ENCODE measurements around the gene ZMYND8.

DNA sequence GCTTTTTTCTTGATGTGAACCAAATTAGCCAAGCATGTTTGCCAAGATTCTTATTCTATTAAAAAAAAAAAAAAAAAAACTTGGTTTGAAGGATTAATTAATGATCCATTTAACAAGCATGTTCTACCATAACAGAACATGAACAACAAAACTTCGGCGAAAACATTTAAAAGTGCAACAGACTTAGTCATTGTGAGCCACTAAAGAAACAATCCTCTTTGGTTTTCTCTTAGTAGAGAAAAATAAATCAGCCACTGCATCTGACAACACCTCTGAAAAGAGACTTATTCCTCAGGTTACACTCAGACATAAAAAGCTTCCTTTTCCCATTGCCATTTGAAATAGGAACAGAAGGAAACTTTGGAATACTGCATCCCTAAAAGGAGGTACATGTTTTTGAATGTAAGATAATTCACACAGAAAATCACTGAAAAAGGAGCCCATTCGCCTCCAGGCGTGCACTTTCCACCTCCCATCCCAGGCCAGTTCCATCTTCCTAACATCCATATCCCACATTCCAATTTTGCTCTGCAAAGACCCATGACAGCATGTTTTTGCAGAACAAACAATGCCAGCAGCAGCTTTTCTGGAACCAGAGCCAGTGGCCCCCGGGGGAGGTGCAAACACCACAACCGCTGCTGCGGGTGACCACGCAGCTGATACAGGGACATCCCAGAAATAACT is 79.5 kb downstream of the ZMYND8 start:
- TF ChIP-seq, protein P1, sequence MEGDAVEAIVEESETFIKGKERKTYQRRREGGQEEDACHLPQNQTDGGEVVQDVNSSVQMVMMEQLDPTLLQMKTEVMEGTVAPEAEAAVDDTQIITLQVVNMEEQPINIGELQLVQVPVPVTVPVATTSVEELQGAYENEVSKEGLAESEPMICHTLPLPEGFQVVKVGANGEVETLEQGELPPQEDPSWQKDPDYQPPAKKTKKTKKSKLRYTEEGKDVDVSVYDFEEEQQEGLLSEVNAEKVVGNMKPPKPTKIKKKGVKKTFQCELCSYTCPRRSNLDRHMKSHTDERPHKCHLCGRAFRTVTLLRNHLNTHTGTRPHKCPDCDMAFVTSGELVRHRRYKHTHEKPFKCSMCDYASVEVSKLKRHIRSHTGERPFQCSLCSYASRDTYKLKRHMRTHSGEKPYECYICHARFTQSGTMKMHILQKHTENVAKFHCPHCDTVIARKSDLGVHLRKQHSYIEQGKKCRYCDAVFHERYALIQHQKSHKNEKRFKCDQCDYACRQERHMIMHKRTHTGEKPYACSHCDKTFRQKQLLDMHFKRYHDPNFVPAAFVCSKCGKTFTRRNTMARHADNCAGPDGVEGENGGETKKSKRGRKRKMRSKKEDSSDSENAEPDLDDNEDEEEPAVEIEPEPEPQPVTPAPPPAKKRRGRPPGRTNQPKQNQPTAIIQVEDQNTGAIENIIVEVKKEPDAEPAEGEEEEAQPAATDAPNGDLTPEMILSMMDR (IDR thresholded peaks at IDR 0.05), result no peak
- TF ChIP-seq POLR2A (IDR thresholded peaks at IDR 0.05), result no peak
